OCI-LY7 (cell line): ENCODE data around the gene COL20A1. TPM values are rescaled to one million over a fixed set of nuclear protein-coding genes. Genes with fewer than 3 reads are reported as not detected.
"Not testable (repeated sequence)": the region's sequence is repeated elsewhere in the genome, so short reads cannot be mapped to it uniquely, and the experiment has no call there.

Experiments
- BruUV-seq: library from RNA; stranded (reverse); fragments of 400-500 nt; replicated peaks from 2 replicates; lab custom pipeline; 2021; lab: Mats Ljungman, UMichigan
- CTCF ChIA-PET: fragments of 300-600 bp; sonication (Branson Sonifier 250); formaldehyde crosslinking; loops from one replicate; lab custom pipeline; 2022; ENCODE audit warnings: antibody characterized with exemption; ENCODE audit not compliant: unreplicated experiment; lab: Charles Lee
- POLR2A ChIA-PET: fragments of 300-600 bp; sonication (Branson Sonifier 250); formaldehyde crosslinking; loops from one replicate; lab custom pipeline; 2022; ENCODE audit warnings: antibody characterized with exemption; lab: Charles Lee
- DNase-seq: peaks from one replicate; pipeline ENCODE4 v3.0.0-alpha.2; 2015; ENCODE audit warnings: low spot score
- H2AFZ ChIP-seq: fragments of 200-600 bp; sonication (generic), shearing (Covaris generic); 2 replicates; pipeline ENCODE4 v1.6.1; 2014; ENCODE audit warnings: mild to moderate bottlenecking, antibody characterized with exemption, low read length, moderate library complexity
- H3K27ac ChIP-seq: fragments of 200-600 bp; sonication (generic); 2 replicates; pipeline ENCODE4 v1.5.1; 2014; ENCODE audit warnings: mixed run types, low read depth, mild to moderate bottlenecking, moderate library complexity, low read length, inconsistent platforms; ENCODE audit not compliant: poor library complexity, severe bottlenecking
- H3K36me3 ChIP-seq: fragments of 200-600 bp; sonication (generic); 2 replicates; pipeline ENCODE4 v1.6.1; 2014; ENCODE audit warnings: mild to moderate bottlenecking, antibody characterized with exemption, low read length, moderate library complexity, mixed read lengths; ENCODE audit not compliant: insufficient read depth
- H3K4me1 ChIP-seq: fragments of 200-600 bp; sonication (generic); 2 replicates; pipeline ENCODE4 v1.5.1; 2014; ENCODE audit warnings: mild to moderate bottlenecking, low read length; ENCODE audit not compliant: insufficient read depth, poor library complexity, severe bottlenecking
- H3K4me2 ChIP-seq: fragments of 200-600 bp; sonication (generic); 2 replicates; pipeline ENCODE4 v1.6.1; 2014; ENCODE audit warnings: mild to moderate bottlenecking, low read length
- H3K4me3 ChIP-seq: fragments of 200-600 bp; sonication (generic); 2 replicates; pipeline ENCODE4 v1.5.1; 2014; ENCODE audit warnings: mild to moderate bottlenecking, low read depth, low read length; ENCODE audit not compliant: poor library complexity, severe bottlenecking
- H3K79me2 ChIP-seq: fragments of 200-600 bp; sonication (generic); 2 replicates; pipeline ENCODE4 v1.6.1; 2016; ENCODE audit warnings: low read depth, mild to moderate bottlenecking, low read length, moderate library complexity, mixed read lengths; ENCODE audit not compliant: insufficient read depth
- H3K9me2 ChIP-seq: fragments of 200-600 bp; sonication (generic); 2 replicates; pipeline ENCODE4 v1.6.1; 2016; ENCODE audit warnings: mild to moderate bottlenecking, low read length, mixed read lengths; ENCODE audit not compliant: insufficient read depth
- H3K9me3 ChIP-seq: fragments of 200-600 bp; sonication (generic); 2 replicates; pipeline ENCODE4 v1.6.1; 2014; ENCODE audit warnings: mild to moderate bottlenecking, mixed run types, low read length, mixed read lengths
- H4K20me1 ChIP-seq: fragments of 200-600 bp; sonication (generic); 2 replicates; pipeline ENCODE4 v1.6.1; 2014; ENCODE audit warnings: mild to moderate bottlenecking, antibody characterized with exemption, low read length, moderate library complexity, mixed read lengths; ENCODE audit not compliant: insufficient read depth
- EZH2phosphoT487 ChIP-seq: fragments of 200-600 bp; sonication (generic); IDR thresholded peaks from 2 replicates; pipeline ENCODE4 v1.6.1; 2018; ENCODE audit warnings: low read depth, borderline replicate concordance, mild to moderate bottlenecking, mixed run types, antibody characterized with exemption, low read length, moderate library complexity, mixed read lengths
- intact Hi-C: fragments of 100-400 bp; cut with micrococcal nuclease; formaldehyde crosslinking; loops from one replicate; pipeline ENCODE4 v1.10.0; 2022; ENCODE audit not compliant: unreplicated experiment
- total RNA-seq, 2 experiments: library from RNA; depleted of rRNA in 1 of 2; stranded (reverse); fragments of >200 nt in 1 of 2; shearing (Covaris generic) in 1 of 2; gene quantifications; 2 replicates each; pipeline ENCODE4 v1.2.3, GENCODE V29; 2014 to 2022
- TF ChIP-seq, protein P1 (sequence below): fragments of 200-600 bp; sonication (generic); conservative IDR thresholded peaks from 2 replicates; pipeline ENCODE4 v1.5.1; 2014; ENCODE audit warnings: mild to moderate bottlenecking, antibody characterized with exemption, low read length, moderate library complexity, mixed read lengths

Gene COL20A1
- total RNA-seq, 2 experiments from 2014 or later, result 0.15 TPM; not detected in 1

- CTCF ChIA-PET, result no interaction called here
These were observed 44.0 kb upstream of the COL20A1 start for GRCh38 chr20:63248835-63249591.

DNA sequence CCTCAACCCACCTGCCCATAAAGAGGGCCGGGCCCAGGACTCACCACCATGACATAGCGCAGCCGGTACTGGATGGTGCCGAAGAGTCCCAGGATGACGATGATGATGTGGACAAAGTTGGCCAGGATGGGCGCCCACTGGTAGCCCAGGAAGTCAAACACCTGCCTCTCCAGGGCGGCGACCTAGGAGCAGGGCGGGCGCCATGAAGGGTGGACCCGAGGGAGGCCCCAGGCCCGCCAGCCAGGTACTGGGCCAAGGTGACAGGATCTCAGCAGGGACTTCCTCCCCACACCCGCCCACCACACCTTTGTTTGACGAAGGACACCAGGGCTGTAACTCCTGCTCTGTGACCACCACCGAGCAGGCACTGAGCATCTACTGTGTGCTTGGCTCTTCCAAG is 43.1 kb upstream of the COL20A1 start:
- Histone ChIP-seq H3K9me2 (no peaks in the 10 kb centered on the region), H2AFZ (no peak overlapping the region), H3K4me1 (no peaks in the 10 kb centered on the region), H3K27ac (no peak overlapping the region), H3K9me3 (no peaks in the 10 kb centered on the region), H3K36me3 (no peaks in the 10 kb centered on the region), H3K4me3 (no peak overlapping the region), H3K79me2 (no peaks in the 10 kb centered on the region), H3K4me2 (no peak overlapping the region), H4K20me1 (no peaks in the 10 kb centered on the region)
- TF ChIP-seq, protein P1, sequence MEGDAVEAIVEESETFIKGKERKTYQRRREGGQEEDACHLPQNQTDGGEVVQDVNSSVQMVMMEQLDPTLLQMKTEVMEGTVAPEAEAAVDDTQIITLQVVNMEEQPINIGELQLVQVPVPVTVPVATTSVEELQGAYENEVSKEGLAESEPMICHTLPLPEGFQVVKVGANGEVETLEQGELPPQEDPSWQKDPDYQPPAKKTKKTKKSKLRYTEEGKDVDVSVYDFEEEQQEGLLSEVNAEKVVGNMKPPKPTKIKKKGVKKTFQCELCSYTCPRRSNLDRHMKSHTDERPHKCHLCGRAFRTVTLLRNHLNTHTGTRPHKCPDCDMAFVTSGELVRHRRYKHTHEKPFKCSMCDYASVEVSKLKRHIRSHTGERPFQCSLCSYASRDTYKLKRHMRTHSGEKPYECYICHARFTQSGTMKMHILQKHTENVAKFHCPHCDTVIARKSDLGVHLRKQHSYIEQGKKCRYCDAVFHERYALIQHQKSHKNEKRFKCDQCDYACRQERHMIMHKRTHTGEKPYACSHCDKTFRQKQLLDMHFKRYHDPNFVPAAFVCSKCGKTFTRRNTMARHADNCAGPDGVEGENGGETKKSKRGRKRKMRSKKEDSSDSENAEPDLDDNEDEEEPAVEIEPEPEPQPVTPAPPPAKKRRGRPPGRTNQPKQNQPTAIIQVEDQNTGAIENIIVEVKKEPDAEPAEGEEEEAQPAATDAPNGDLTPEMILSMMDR, result no peak
- TF ChIP-seq EZH2phosphoT487, result no peak
- ChIA-PET CTCF (no interaction called here), POLR2A (no interaction called here)
- intact Hi-C loops, result loop anchor here (2.0 kb wide), 1 partner anchor 27 kb away; no protein-coding TSS in a partner anchor
- no peak for DNase-seq
- no TSS peak for BruUV-seq

More at GRCh38 chr20:63248835-63249591, 44.0 kb upstream of the COL20A1 start:
- Histone ChIP-seq H4K20me1 (no peaks in the 10 kb centered on the region), H3K36me3 (no peaks in the 10 kb centered on the region), H2AFZ (no peak overlapping the region), H3K9me3 (no peaks in the 10 kb centered on the region), H3K79me2 (no peaks in the 10 kb centered on the region), H3K4me2 (no peak overlapping the region), H3K4me1 (no peaks in the 10 kb centered on the region), H3K27ac (no peak overlapping the region), H3K4me3 (no peak overlapping the region), H3K9me2 (no peaks in the 10 kb centered on the region)
- DNase-seq, result no peak
- BruUV-seq, result no TSS peak
- TF ChIP-seq EZH2phosphoT487, result no peak
- TF ChIP-seq, protein P1, result no peak
- intact Hi-C loops, result no loop called here
- POLR2A ChIA-PET, result no interaction called here

GRCh38 chr20:63251350-63251749 is 41.6 kb upstream of the COL20A1 start:
- BruUV-seq, H3K4me2 ChIP-seq, POLR2A ChIA-PET, DNase-seq, H3K4me3 ChIP-seq, H3K79me2 ChIP-seq, H3K9me2 ChIP-seq, H3K36me3 ChIP-seq, H4K20me1 ChIP-seq, H2AFZ ChIP-seq, H3K9me3 ChIP-seq, H3K4me1 ChIP-seq, CTCF ChIA-PET, H3K27ac ChIP-seq: not testable (repeated sequence)
- intact Hi-C loops, result loop anchor here (2.0 kb wide), 1 partner anchor 29 kb away; no protein-coding TSS in a partner anchor
- TF ChIP-seq, protein P1, result peak; percentile 39; the same call in 1 of the 2 replicates
